DND-41 (cell line): Measurements from ENCODE around the gene PADI3.

Experiments used
- ATAC-seq: fragments of 200-7000 bp; cut with Tn5 transposase; 3 replicates; pipeline ENCODE4 v1.9.1; 2021; ENCODE audit warnings: low read depth; ENCODE audit not compliant: insufficient read depth
- DNase-seq: peaks from one replicate; pipeline ENCODE4 v3.0.0-alpha.2; 2020
- H2AFZ ChIP-seq: 2 replicates; pipeline ENCODE4 v1.6.0; 2012; ENCODE audit warnings: low read depth, low read length
- H3K27ac ChIP-seq: 2 replicates; pipeline ENCODE4 v1.5.1; 2012; ENCODE audit warnings: low read length, inconsistent platforms
- H3K27me3 ChIP-seq: fragments of 200-600 bp; sonication (generic); 2 replicates; pipeline ENCODE4 v1.6.0; 2012; ENCODE audit warnings: low read length, mild to moderate bottlenecking, inconsistent platforms; ENCODE audit not compliant: insufficient read depth, poor library complexity
- H3K36me3 ChIP-seq: 2 replicates; pipeline ENCODE4 v1.5.1; 2012; ENCODE audit warnings: low read length, inconsistent platforms; ENCODE audit not compliant: insufficient read depth
- H3K4me1 ChIP-seq: 2 replicates; pipeline ENCODE4 v1.5.1; 2012; ENCODE audit warnings: mild to moderate bottlenecking, low read length; ENCODE audit not compliant: insufficient read depth
- H3K4me2 ChIP-seq: 2 replicates; pipeline ENCODE4 v1.6.0; 2012; ENCODE audit warnings: mild to moderate bottlenecking, moderate library complexity, low read length, inconsistent platforms; ENCODE audit not compliant: insufficient read depth
- H3K4me3 ChIP-seq, 2 experiments: fragments of 200-600 bp in 1 of 2; shearing (Covaris generic) in 1 of 2; 2 replicates each; pipeline ENCODE4 v1.5.1; 2012 to 2016; ENCODE audit warnings: inconsistent platforms in 2 of 2, low read length in 2 of 2, mild to moderate bottlenecking in 2 of 2, low read depth in 1 of 2, moderate library complexity in 1 of 2
- H3K79me2 ChIP-seq: 2 replicates; pipeline ENCODE4 v1.6.0; 2012; ENCODE audit warnings: low read length, inconsistent platforms; ENCODE audit not compliant: insufficient read depth
- H3K9ac ChIP-seq: 2 replicates; pipeline ENCODE4 v1.6.0; 2012; ENCODE audit warnings: low read depth, mild to moderate bottlenecking, inconsistent platforms, low read length, moderate library complexity
- H3K9me3 ChIP-seq: 2 replicates; pipeline ENCODE4 v1.5.1; 2012; ENCODE audit warnings: low read length, moderate library complexity, mild to moderate bottlenecking, inconsistent platforms; ENCODE audit not compliant: insufficient read depth, severe bottlenecking
- H4K20me1 ChIP-seq: 2 replicates; pipeline ENCODE4 v1.6.0; 2012; ENCODE audit warnings: low read length; ENCODE audit not compliant: insufficient read depth
- EZH2 ChIP-seq: IDR thresholded peaks from 3 replicates; pipeline ENCODE4 v1.6.1; 2012; ENCODE audit warnings: borderline replicate concordance, low read depth, mild to moderate bottlenecking, moderate library complexity, low read length, inconsistent platforms; ENCODE audit not compliant: severe bottlenecking
- TF ChIP-seq, protein P1 (sequence below): IDR thresholded peaks from 2 replicates; pipeline ENCODE4 v1.5.1; 2012; ENCODE audit warnings: borderline replicate concordance, low read length, moderate library complexity, mild to moderate bottlenecking; ENCODE audit not compliant: poor library complexity, severe bottlenecking; ENCODE audit errors: extremely low read depth

Gene PADI3

DNA sequence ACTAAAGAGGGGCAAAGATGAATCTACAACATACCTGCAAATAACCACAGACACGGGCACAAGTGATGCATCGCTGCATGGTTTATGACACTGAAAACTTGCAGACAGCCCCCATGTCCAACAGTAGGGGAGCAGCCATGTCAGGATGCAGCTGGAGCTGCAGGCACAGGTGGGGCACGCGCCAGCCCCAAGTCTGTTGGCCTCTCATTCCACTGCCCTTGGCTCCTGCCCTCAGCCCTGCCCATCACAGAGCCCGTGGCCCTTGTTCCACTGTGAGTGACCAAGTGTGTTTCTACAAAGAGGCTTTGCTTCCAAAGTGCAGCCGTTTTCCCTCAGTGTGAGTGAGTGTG lies 55.9 kb downstream of the PADI3 start:
- ATAC-seq (no peak), DNase-seq (no peak)
- Histone ChIP-seq H3K9ac (no peak overlapping the region), H3K9me3 (peaks cover 10% of the 10 kb centered on the region), H3K27me3 (peaks cover 9% of the 10 kb centered on the region), H4K20me1 (no peaks in the 10 kb centered on the region), H3K36me3 (no peaks in the 10 kb centered on the region), H3K4me1 (no peaks in the 10 kb centered on the region), H2AFZ (no peak overlapping the region), H3K4me3 (no peak overlapping the region), H3K4me2 (no peak overlapping the region), H3K79me2 (no peaks in the 10 kb centered on the region), H3K27ac (no peak overlapping the region)
- no peak for TF ChIP-seq EZH2
- TF ChIP-seq, protein P1, sequence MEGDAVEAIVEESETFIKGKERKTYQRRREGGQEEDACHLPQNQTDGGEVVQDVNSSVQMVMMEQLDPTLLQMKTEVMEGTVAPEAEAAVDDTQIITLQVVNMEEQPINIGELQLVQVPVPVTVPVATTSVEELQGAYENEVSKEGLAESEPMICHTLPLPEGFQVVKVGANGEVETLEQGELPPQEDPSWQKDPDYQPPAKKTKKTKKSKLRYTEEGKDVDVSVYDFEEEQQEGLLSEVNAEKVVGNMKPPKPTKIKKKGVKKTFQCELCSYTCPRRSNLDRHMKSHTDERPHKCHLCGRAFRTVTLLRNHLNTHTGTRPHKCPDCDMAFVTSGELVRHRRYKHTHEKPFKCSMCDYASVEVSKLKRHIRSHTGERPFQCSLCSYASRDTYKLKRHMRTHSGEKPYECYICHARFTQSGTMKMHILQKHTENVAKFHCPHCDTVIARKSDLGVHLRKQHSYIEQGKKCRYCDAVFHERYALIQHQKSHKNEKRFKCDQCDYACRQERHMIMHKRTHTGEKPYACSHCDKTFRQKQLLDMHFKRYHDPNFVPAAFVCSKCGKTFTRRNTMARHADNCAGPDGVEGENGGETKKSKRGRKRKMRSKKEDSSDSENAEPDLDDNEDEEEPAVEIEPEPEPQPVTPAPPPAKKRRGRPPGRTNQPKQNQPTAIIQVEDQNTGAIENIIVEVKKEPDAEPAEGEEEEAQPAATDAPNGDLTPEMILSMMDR = no peak

GRCh38 chr1:17305576-17306095 lies 56.7 kb downstream of the PADI3 start:
- H3K27ac ChIP-seq = no peak overlapping the region
- H3K9me3 ChIP-seq = peaks cover 10% of the 10 kb centered on the region
- no peaks in the 10 kb centered on the region for H3K4me1 ChIP-seq
- H3K4me2 ChIP-seq = no peak overlapping the region
- ATAC-seq = no peak
- H2AFZ ChIP-seq = no peak overlapping the region
- peaks cover 15% of the 10 kb centered on the region for H3K27me3 ChIP-seq
- no peak for DNase-seq
- H3K4me3 ChIP-seq = no peak overlapping the region
- no peaks in the 10 kb centered on the region for H4K20me1 ChIP-seq
- H3K36me3 ChIP-seq = no peaks in the 10 kb centered on the region
- no peak for TF ChIP-seq EZH2
- TF ChIP-seq, protein P1 = no peak
- no peak overlapping the region for H3K9ac ChIP-seq
- no peaks in the 10 kb centered on the region for H3K79me2 ChIP-seq

DNA sequence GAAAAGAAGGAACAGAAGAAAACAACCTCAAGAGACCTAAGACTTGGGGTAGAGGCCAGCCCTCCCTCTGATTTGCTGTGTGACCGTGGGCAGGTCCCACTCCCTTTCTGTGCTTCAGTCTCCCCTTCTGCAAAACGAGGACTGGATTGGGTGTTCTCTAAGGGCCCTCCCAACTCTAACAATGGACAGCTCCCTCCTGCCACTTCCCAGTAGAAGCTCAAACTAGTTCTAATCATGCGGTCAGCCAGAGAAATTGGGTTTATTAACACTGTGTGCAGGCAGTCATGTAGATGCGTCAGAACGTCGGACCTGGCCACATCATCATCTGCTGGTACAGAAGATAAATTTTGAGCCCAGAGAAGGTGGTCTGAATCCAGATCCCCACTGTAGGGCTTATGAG lies 57.5 kb downstream of the PADI3 start:
- no peaks in the 10 kb centered on the region for H3K4me1 ChIP-seq
- ATAC-seq = no peak
- no peak overlapping the region for H3K9ac ChIP-seq
- H2AFZ ChIP-seq = no peak overlapping the region
- H3K79me2 ChIP-seq = no peaks in the 10 kb centered on the region
- H3K27me3 ChIP-seq = peaks cover 15% of the 10 kb centered on the region
- H3K9me3 ChIP-seq = peaks cover 5% of the 10 kb centered on the region
- H3K4me3 ChIP-seq = no peak overlapping the region
- DNase-seq = no peak
- no peak overlapping the region for H3K4me2 ChIP-seq
- no peak for TF ChIP-seq EZH2
- TF ChIP-seq, protein P1 = no peak
- H3K36me3 ChIP-seq = no peaks in the 10 kb centered on the region
- no peaks in the 10 kb centered on the region for H4K20me1 ChIP-seq
- no peak overlapping the region for H3K27ac ChIP-seq

GRCh38 chr1:17306921-17307320 lies 58.0 kb downstream of the PADI3 start:
- Histone ChIP-seq H3K4me1 (no peaks in the 10 kb centered on the region), H3K27me3 (peaks cover 15% of the 10 kb centered on the region), H3K9ac (no peak overlapping the region), H3K9me3 (peaks cover 2% of the 10 kb centered on the region), H3K36me3 (no peaks in the 10 kb centered on the region), H3K4me3 (no peak overlapping the region), H4K20me1 (no peaks in the 10 kb centered on the region), H3K27ac (no peak overlapping the region), H3K4me2 (no peak overlapping the region), H3K79me2 (no peaks in the 10 kb centered on the region), H2AFZ (no peak overlapping the region)
- DNase-seq = no peak
- no peak for ATAC-seq
- TF ChIP-seq, protein P1 = no peak
- TF ChIP-seq EZH2 = no peak
